Measurements from ENCODE around the gene SULT6B1.

SULT6B1 gene

DNA sequence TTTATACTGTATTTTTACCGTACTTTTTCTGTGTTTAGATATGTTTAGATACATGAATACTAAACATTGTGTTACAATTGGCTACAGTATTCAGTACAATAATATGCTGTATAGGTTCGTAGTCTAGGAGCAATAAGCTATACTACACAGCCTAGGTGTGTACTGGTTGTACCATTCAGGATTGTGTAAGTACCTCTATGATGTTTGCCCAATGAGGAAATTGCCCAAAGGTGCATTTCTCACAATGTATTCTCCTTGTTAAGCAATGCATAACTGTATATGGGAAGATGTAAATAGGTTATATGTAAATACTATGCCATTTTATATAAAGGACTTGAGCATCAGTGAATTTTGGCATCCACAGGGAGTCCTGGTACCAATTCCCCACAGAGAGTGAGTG, 42.4 kb downstream of the SULT6B1 start:
- DNase-seq, result no peak

DNA sequence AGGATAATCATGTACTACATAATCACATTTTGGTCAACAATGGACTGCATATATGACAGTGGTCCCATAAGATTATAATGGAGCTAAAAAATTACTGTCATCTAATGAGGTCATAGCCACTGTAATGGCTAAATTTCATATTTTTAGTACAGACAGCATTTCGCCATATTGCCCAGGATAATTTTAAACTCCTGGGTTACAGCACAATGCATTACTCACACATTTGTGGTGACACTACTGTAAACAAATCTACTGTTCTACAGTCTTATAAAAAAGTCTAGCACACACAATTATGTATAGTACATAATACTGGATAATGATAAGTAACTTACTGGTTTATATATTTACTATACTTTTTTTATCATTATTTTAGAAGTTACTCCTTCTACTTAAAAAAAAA, 44.5 kb downstream of the SULT6B1 start:
- DNase-seq, result no peak

DNA sequence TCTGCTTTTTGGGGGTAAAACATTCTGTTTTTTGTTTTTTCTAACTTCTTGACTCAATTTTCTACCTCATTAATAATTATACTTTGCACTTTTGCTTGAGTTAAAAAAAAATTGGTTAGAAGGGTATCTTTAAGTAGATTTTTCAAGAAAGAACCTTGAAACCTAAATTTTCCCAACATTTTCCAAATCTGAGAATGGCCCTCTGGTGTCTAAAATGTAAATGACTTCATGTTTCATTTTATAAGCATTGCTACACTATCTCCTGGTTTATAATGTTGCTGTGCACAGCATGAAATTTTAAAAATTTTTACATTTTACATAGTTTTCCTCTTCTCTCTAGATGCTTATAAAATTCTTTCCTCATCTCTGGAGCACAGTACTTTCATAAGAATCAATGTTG, 45.9 kb downstream of the SULT6B1 start:
- no peak for DNase-seq

DNA sequence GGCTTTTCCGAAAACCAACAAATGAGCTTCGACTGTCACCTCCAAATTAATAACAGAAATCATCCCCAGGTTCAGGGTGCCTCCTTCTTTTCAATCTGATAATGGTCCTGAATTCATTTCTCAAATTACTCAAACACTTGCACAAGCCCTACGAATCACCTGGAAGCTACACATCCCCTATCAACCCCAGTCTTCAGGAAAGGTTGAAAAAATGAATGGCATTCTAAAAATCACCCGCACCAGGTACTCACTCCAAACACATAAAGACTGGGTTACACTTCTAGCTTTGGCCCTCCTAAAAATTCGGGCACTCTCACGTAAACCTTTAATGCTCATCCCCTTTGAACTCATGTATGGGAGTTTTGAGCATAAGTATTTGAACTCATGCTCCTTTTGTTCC, 55.6 kb downstream of the SULT6B1 start:
- no peak for DNase-seq

DNA sequence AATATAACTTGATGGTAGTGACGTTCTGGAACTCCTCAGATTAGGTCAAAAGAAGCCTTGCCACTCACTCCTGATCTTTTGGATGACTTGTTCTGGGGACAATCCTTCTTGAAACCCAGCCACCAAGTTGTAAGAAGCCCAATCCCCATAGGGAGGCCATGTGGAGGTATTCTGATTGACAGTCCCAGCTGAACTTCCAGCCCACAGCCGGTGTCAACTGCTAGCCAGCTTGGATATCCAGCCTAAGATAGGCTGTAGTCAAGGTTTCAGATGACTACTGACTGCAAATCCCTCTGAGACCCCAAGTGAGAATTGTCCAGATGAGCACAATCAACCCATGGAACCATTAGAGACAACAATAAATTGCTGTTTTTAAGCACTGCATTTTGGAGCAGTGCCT, 63.1 kb downstream of the SULT6B1 start:
- DNase-seq, result no peak

DNA sequence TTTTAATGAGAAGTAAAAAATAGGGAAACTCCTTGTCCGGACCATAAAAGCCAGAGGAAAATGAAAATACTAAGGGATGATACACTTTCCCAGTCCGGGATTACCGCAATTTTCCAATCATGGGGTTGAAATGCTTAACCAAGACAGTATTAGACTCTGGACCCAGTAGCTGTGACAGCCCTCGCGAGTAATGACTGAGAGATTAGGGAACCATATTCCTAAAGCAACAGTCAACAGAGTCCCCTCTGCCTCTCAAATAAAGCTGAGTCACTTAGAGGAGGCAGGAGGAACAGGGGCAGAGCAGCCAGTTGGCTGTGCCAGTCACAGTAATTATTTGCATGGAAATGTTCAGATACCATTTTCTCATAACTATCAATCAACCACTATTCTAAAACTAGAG, 69.3 kb downstream of the SULT6B1 start:
- no peak for DNase-seq

Data from NCI-H774 (cell line).